Keratinocyte (primary cell): Measurements from ENCODE around the gene OR7A10.

Experiments used
- CTCF ChIP-seq, 3 experiments: IDR thresholded peaks in 1 of 3; conservative IDR thresholded peaks in 1 of 3; optimal IDR thresholded peaks in 1 of 3; 2 replicates in 2 of 3; 3 replicates in 1 of 3; pipeline versions ENCODE3 to v1.5.1; 2011; ENCODE audit warnings: low read length in 3 of 3, mild to moderate bottlenecking in 3 of 3, moderate library complexity in 2 of 3, control low read depth in 1 of 3, inconsistent platforms in 1 of 3; ENCODE audit not compliant: insufficient read depth in 2 of 3; ENCODE audit errors: extremely low read depth in 1 of 3
- EZH2 ChIP-seq: IDR thresholded peaks from one replicate; pipeline ENCODE4 v1.6.1; 2012; ENCODE audit warnings: inconsistent platforms, mild to moderate bottlenecking, low read length, moderate library complexity

DNA sequence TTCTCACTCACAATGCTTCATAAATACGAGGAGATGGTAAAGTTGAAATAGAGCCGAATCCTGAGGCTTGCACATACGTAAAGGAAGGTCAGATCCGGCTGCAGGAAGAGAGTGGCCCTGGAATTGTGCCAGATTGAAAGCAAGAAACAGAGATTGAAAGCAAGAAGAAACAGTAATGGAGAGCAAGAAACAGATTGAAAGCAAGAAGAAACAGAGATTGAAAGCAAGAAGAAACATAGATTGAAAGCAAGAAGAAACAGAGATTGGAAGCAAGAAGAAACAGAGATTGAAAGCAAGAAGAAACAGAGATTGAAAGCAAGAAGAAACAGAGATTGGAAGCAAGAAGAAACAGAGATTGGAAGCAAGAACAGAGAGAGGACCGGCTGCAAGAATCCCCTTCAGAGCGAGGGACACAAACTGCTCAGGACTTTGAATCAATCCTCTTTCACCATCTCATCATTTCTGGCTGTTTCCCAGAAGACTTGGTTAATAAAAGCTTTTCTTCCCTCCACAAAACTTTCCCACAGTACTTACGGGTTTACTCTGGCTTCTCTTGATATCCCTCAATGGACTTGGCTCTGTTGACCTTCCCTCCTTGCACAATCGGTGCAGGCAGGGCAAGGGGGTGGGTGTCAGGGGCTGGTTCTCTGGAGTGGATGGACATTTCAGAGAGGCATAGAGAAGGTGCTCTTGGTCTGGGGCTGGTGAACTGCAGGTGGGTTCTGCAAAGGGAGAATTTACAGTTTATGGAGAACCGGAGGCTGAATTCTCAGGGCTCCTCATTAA, 39.3 kb downstream of the OR7A10 start:
- TF ChIP-seq CTCF (optimal IDR thresholded peaks at IDR 0.05 in 1 of 3, IDR thresholded peaks at IDR 0.05 in 1 of 3, conservative IDR thresholded peaks at IDR 0.05 in 1 of 3; ENCODE audit: extremely low read depth in 1 of 3, insufficient read depth in 2 of 3, low read length in 3 of 3), result no peak
- TF ChIP-seq EZH2, result no peak
